Measurements from ENCODE around the gene BCAR3.
"Not testable (repeated sequence)": the region's sequence is repeated elsewhere in the genome, so short reads cannot be mapped to it uniquely, and the experiment has no call there.

- not testable (repeated sequence) for TF ChIP-seq EZH2 (IDR thresholded peaks at IDR 0.05; ENCODE audit: borderline replicate concordance, low read length); CTCF (conservative IDR thresholded peaks at IDR 0.05 in 1 of 2, IDR thresholded peaks at IDR 0.05 in 1 of 2; ENCODE audit: extremely low read depth in 1 of 2, insufficient read depth in 1 of 2, low read depth in 1 of 2, low read length in 2 of 2)
Observed at GRCh38 chr1:93661341-93661740, 20.3 kb downstream of the BCAR3 start.

Data from mammary epithelial cell (primary cell).